GM12875 (cell line): ENCODE data around the gene PCGF3.

Source experiments
- H3K4me3 ChIP-seq: one replicate; pipeline ENCODE4 v1.5.1; 2011; ENCODE audit warnings: low read depth, low read length, control low read depth
- TF ChIP-seq, protein P1 (sequence below): IDR thresholded peaks from 2 replicates; pipeline ENCODE4 v1.5.1; 2011; ENCODE audit warnings: low read depth, mild to moderate bottlenecking, control low read depth, inconsistent platforms, low read length, moderate library complexity, borderline replicate concordance; ENCODE audit not compliant: insufficient read depth

The PCGF3 gene

DNA sequence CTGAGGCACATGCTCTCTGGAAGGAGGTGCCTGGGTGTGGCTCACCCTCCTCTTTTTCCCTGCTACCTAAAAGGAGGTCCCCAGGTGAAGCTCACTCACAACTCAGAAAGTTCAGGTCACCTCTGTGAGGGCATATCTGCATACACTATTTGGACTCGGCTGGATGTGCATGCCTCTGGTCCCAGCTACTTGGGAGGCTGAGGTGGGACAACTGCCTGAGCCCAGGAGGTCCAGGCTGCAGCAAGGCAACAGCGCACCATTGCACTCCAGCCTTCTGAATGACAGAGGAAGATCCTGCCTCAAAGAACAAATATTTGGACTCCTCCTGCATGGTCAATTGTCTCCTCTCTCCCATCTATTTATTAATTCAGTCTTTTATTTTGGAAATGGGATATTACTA, 73.9 kb downstream of the PCGF3 start:
- no peak overlapping the region for H3K4me3 ChIP-seq

DNA sequence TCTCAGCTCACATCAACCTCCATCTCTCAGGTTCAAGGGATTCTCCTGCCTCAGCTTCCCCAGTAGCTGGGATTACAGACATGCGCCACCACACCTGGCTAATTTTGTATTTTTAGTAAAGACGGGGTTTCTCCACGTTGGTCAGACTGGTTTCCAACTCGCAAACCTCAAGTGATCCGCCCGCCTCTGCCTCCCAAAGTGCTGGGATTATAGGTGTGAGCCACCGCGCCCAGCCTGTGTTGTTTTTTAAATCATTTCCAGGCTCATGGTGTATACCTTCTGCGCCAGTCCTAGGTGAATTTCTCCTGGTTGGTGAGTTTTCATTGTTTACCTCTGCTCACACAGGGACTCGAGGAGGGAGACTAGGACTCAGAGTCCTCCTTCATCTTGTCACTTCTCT, 74.6 kb downstream of the PCGF3 start:
- H3K4me3 ChIP-seq = peak overlapping the region; percentile 99

More for the DNA sequence above, 73.9 kb downstream of the PCGF3 start:
- TF ChIP-seq, protein P1, sequence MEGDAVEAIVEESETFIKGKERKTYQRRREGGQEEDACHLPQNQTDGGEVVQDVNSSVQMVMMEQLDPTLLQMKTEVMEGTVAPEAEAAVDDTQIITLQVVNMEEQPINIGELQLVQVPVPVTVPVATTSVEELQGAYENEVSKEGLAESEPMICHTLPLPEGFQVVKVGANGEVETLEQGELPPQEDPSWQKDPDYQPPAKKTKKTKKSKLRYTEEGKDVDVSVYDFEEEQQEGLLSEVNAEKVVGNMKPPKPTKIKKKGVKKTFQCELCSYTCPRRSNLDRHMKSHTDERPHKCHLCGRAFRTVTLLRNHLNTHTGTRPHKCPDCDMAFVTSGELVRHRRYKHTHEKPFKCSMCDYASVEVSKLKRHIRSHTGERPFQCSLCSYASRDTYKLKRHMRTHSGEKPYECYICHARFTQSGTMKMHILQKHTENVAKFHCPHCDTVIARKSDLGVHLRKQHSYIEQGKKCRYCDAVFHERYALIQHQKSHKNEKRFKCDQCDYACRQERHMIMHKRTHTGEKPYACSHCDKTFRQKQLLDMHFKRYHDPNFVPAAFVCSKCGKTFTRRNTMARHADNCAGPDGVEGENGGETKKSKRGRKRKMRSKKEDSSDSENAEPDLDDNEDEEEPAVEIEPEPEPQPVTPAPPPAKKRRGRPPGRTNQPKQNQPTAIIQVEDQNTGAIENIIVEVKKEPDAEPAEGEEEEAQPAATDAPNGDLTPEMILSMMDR = no peak

DNA sequence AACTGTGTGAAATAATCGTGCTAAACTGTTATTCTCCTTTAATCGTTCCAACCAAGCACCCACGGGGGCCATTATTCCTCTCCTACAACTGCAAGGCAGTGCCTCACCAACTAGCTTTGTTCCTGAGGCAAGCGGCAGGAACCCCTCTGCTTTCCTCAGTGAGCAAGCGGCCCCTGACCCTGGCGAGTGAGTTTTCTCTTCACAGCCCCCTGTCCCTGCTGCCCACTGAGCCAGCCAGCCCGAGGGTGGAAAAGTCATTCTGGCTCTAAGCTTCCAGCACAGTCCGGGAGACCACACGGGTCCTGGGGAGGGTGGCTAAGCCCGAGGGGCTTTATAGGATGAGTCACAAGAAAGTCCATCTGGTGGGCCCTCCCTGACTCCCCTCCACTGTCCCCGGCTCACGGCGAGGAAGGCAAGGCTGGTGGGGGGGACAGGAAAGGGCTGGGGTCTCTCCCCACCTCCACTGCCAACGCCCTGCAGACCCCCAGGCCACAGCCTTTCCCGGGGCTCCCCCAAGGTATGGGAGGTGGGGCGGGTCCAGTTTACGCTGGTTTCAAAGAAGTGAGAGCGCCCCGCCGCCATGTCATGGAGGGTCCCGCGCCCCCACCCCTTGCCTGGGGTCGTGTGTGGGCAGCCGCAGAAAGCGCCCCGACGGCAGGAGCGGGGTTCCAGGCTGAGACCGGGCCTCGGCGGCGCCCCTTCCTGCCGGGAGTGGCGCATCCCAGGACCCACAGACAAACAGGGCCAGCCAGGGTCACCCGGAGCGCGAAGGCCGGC, 75.3 kb downstream of the PCGF3 start:
- peak overlapping the region; percentile 99 for H3K4me3 ChIP-seq
- TF ChIP-seq, protein P1 = no peak

DNA sequence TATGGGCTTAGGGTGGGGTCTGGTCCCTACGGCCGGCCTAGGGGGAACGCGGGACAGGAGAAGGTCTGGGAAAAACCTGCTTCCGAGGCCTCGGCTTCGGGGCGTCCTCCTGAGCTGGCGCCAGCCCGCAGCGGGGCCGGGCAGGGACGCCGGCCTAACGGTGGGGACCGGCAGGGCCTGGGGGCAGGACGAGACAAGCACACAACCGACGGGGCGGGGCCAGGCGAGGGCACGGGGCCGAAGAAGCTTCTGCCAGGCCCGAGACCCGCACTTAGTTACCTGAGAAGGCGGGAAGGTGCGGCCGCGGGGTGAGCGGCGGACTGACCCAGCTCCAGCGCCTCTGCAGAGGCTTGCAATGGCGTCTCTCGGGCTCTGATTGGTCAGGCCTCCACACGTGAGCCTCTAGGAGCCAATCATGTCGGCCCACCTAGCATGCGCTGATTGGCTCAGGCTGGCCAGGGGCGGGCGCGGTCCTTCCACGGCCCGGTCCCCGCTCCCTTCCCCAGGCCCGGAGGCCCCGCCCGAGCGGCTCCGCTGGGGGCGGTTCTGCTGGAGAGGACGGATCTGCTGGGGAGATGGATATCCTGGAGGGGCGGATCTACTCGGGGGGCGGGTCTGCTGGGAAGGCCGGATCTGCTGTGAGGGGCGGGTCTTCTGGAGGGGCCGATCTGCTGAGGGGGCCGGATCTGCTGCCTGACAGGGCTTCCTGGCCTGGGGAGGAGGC, 76.0 kb downstream of the PCGF3 start:
- TF ChIP-seq, protein P1 = no peak
- peak overlapping the region; percentile 99 for H3K4me3 ChIP-seq

DNA sequence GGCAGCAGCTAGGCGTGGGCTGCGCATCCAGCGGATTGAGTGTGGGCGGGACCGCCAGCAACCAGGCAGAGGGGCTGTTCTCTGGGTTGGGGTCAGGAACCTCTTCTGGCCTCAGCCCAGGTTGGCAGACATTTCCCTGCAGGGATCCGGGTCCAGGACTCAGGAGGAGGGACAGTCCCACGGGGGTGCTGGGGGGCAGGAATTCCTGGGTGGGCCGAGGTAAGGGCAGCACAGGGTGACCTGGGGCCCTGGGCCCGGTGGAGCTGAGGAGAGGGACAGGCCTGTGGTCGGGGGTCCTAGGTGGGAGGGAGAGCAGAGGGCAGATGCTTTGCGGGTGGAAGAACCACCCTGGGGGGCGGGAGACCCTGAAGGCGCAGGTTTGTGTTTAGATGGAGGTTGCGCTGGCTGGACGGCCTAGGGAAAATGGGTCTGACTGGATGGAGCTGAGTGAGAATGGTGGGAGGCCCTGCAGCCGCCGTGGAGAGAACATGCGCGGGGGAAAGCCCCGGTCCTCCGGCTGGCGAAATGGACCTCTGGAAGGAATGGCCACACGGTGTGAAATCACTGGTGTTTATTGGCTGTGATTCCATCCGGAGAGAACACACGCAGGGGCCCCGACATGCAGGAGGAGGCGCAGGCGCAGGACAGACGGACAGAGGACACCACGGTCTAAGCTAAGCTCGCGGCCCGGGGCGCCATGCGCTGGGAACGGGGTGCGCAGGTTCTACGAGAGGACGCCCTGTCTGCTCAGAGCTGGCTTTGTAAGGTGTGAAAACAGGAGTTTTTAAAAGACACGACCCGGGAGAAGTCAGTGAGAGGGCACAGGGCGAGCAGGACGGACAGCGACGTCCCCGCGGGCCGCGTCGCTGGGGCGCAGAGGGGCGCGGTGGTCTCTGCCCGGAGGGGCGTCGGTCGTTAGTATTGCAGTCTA, 79.0 kb downstream of the PCGF3 start:
- no peak overlapping the region for H3K4me3 ChIP-seq
- TF ChIP-seq, protein P1 = no peak

DNA sequence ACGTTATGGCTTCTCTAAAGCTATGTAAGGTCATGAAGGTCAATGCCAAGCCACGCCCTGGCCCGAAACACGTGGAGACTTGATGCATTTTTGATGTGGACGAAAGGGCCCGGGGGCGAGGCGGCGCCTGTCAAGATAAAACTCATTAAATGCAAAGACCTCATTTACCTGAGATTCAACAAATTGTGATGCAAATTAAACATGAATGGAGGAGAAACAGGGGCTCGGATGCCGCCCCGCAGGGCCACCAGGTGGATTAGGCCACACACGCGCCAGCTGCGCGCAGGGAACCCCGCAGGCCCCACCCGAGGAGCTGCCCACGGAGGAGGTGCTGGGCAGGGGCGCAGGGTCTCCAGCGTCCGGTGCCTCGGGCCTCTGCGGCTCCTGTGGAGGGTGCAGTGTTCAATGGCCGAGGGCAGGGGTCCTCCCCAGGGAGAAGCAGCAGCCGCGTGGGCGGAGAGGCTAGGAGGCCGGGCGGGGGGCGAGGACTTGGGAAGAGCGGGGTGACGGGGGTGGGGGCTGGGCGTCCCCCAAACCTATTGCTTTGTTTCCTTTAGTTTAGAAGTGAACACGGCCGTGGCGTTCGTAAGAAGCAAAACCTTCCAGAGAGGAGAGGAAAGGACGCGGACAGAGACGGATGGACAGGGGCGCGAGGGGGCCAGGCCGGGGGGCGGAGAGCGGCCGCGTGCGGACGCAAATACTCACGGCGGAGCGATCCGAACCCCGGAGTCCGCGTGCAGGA, 79.9 kb downstream of the PCGF3 start:
- TF ChIP-seq, protein P1 = no peak
- H3K4me3 ChIP-seq = no peak overlapping the region
